ENCODE measurements around the gene MAML2. TPM values are rescaled to one million over a fixed set of nuclear protein-coding genes. Genes with fewer than 3 reads are reported as not detected.

Gene MAML2
- total and polyA plus RNA-seq, 7 donors = 2.8 to 20.7 (median 11.8) TPM

DNA sequence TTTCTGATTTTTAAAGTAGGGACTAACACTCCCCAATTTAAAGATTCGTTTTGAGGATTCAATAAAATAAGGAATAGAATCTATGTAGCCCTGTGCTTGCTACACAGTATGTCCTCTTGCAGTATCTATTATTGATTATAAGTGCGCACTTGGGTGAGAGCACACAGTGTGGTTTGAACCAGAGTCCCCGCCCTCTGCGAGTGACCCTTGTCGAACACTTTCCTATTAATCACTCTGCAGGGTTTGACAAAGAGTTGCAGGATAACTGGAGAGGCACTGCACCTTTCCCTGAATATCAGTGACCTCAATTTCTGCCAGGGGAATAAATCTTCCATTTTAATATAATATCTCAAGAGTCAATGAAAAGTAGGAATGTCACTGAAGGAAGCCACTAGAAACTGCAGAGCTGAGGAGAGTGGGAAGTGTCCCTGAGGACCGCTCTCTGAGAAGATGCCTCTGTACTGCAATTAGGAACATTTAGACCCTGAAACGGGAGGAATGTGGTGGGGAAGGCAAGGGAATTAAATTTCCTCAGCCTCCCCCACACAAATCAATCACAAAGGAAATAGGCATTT is 182.2 kb downstream of the MAML2 start:
- intact Hi-C loops (cut with DNase I) = no loop called here
- no peak overlapping the region for H3K4me3 ChIP-seq
- H3K36me3 ChIP-seq = no peaks in the 10 kb centered on the region
- H3K27me3 ChIP-seq = no peaks in the 10 kb centered on the region
- no peak for TF ChIP-seq POLR2AphosphoS5 (IDR thresholded peaks at IDR 0.05)
- TF ChIP-seq, protein P1, sequence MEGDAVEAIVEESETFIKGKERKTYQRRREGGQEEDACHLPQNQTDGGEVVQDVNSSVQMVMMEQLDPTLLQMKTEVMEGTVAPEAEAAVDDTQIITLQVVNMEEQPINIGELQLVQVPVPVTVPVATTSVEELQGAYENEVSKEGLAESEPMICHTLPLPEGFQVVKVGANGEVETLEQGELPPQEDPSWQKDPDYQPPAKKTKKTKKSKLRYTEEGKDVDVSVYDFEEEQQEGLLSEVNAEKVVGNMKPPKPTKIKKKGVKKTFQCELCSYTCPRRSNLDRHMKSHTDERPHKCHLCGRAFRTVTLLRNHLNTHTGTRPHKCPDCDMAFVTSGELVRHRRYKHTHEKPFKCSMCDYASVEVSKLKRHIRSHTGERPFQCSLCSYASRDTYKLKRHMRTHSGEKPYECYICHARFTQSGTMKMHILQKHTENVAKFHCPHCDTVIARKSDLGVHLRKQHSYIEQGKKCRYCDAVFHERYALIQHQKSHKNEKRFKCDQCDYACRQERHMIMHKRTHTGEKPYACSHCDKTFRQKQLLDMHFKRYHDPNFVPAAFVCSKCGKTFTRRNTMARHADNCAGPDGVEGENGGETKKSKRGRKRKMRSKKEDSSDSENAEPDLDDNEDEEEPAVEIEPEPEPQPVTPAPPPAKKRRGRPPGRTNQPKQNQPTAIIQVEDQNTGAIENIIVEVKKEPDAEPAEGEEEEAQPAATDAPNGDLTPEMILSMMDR (IDR thresholded peaks at IDR 0.05) = no peak
- no peak for TF ChIP-seq EP300 (IDR thresholded peaks at IDR 0.05)
- TF ChIP-seq POLR2A (IDR thresholded peaks at IDR 0.05) = no peak
- peaks cover 0 to 55% (median 42%) of the 10 kb centered on the region in 4 donors for H3K4me1 ChIP-seq
- peak overlapping the region in 3 of 4 donors; percentile 23 to 78 (median 25) for H3K27ac ChIP-seq
- WGBS, 2 donors = 84 to 88% methylated on average over 7 of the region's 7 CpGs
- H3K9me3 ChIP-seq = no peaks in the 10 kb centered on the region
- DNase-seq = no peak

DNA sequence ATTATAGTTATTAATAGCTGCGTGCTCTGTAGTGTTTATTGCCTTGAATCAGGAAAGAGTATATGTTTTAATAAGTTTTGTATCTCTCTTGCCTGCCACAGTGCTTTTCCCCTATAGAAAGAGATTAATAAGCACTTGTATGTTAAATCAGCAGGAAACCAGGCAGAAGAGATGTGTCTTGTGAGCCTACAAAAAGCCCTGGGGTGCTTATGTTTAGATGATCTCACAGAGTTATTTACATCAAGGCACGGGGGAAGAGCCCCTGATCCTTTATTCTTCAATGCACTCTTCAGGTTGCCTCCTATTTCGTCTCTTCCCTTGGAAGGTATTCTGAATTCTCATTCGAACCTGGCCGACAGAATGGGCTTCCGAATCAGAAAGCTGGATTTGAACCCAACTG is 183.0 kb downstream of the MAML2 start:
- Histone ChIP-seq H3K36me3 (no peaks in the 10 kb centered on the region), H3K4me3 (no peak overlapping the region), H3K9me3 (no peaks in the 10 kb centered on the region), H3K27ac (no peak overlapping the region), H3K4me1 (peaks cover 0 to 63% (median 50%) of the 10 kb centered on the region in 4 donors), H3K27me3 (no peaks in the 10 kb centered on the region)
- TF ChIP-seq, protein P1 (IDR thresholded peaks at IDR 0.05) = no peak
- TF ChIP-seq EP300 (IDR thresholded peaks at IDR 0.05) (no peak), POLR2A (IDR thresholded peaks at IDR 0.05) (no peak), POLR2AphosphoS5 (IDR thresholded peaks at IDR 0.05) (no peak)
- intact Hi-C loops (cut with DNase I) = no loop called here
- 63% methylated on average over 6 of the region's 6 CpGs for WGBS, 2 donors
- no peak for DNase-seq

DNA sequence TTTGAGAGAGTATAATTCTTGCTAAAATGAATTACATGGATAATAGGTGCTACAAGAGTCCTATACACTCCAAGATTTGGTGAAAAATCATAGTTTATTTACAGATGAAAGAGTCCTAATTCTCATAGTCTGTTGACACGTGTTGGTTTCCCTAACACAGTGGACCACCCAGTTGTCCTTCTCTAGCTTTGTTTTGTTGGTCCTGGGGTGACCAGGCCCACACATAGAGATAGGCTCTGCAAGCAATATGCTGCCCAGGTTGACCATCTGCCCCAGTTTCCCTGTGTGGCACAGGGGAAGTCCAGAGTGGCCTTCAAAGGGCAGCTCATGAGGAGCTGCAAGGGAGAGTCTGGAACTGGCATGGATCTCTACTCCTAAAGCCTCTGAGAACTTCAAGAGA is 184.9 kb downstream of the MAML2 start:
- H3K4me1 ChIP-seq = peaks cover 0 to 71% (median 56%) of the 10 kb centered on the region in 4 donors
- no peak for DNase-seq
- no peaks in the 10 kb centered on the region for H3K36me3 ChIP-seq
- peak overlapping the region in 3 of 4 donors; percentile 74 to 83 (median 78) for H3K27ac ChIP-seq
- H3K9me3 ChIP-seq = no peaks in the 10 kb centered on the region
- TF ChIP-seq, protein P1 (IDR thresholded peaks at IDR 0.05) = no peak
- no peak for TF ChIP-seq EP300 (IDR thresholded peaks at IDR 0.05)
- TF ChIP-seq POLR2A (IDR thresholded peaks at IDR 0.05) = no peak
- no peak for TF ChIP-seq POLR2AphosphoS5 (IDR thresholded peaks at IDR 0.05)
- H3K27me3 ChIP-seq = no peaks in the 10 kb centered on the region
- 81 to 86% methylated on average over 1 of the region's 1 CpG for WGBS, 2 donors
- intact Hi-C loops (cut with DNase I) = no loop called here
- H3K4me3 ChIP-seq = no peak overlapping the region

DNA sequence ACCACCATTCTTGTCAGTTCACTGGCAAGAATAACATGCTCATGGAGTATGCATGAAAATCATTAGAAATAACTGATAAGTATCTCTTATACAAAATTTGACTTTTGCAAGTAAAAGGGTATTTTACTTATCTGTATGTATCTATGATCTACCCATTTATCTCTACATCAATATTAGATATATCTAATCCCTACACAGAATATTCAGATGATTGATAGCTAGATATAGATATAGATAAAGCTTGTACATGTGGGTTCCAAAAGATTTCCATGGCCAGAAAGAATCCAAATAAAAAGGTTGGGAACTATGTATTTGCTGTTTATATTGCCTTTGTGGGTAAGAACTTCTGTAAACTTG is 185.5 kb downstream of the MAML2 start:
- Histone ChIP-seq H3K9me3 (no peaks in the 10 kb centered on the region), H3K4me3 (no peak overlapping the region), H3K27ac (peak overlapping the region; percentile 69 to 83 (median 76)), H3K36me3 (no peaks in the 10 kb centered on the region), H3K27me3 (no peaks in the 10 kb centered on the region), H3K4me1 (peaks cover 0 to 65% (median 49%) of the 10 kb centered on the region in 4 donors)
- intact Hi-C loops (cut with DNase I) = no loop called here
- TF ChIP-seq POLR2AphosphoS5 (IDR thresholded peaks at IDR 0.05) = no peak
- no peak for DNase-seq

DNA sequence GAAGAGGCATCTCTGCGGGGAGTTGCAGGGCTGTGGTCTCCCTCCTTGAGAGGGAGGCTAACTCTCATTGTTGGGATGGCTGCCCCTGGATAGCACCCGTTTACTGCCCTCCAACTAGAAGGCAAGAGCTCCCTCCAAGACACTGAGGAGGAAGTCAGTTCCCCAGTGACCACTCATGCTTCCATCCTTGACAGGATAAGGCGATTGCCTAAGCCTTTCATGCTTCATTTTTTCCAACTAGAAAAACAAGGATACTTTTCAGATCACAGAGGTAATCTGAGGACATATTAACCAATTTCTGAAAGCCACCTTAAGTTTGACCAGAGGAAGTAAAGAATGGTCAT is 186.6 kb downstream of the MAML2 start:
- intact Hi-C loops (cut with DNase I) = no loop called here
- Histone ChIP-seq H3K27ac (peak overlapping the region; percentile 69 to 83 (median 76)), H3K9me3 (no peaks in the 10 kb centered on the region), H3K4me1 (peaks cover 0 to 56% (median 44%) of the 10 kb centered on the region in 4 donors), H3K27me3 (no peaks in the 10 kb centered on the region), H3K4me3 (no peak overlapping the region), H3K36me3 (no peaks in the 10 kb centered on the region)
- 57 to 75% methylated on average over 3 of the region's 3 CpGs for WGBS, 2 donors
- DNase-seq = peak; percentile 77
- peak in 2 of 4 donors; percentile 34 to 37 for TF ChIP-seq POLR2AphosphoS5 (IDR thresholded peaks at IDR 0.05)
- TF ChIP-seq EP300 (IDR thresholded peaks at IDR 0.05) = no peak
- TF ChIP-seq, protein P1 (IDR thresholded peaks at IDR 0.05) = no peak
- TF ChIP-seq POLR2A (IDR thresholded peaks at IDR 0.05) = no peak
